GM10847 (cell line): Measurements from ENCODE around the gene MPHOSPH6.

Source experiments
- POLR2A ChIP-seq: IDR thresholded peaks from 2 replicates; pipeline ENCODE4 v1.6.1; 2011; ENCODE audit not compliant: insufficient read length; ENCODE audit errors: extremely low read depth

The MPHOSPH6 gene

GRCh38 chr16:82181461-82182185 is 11.6 kb upstream of the MPHOSPH6 start:
- TF ChIP-seq POLR2A, result no peak

GRCh38 chr16:82178352-82178751 is 8.3 kb upstream of the MPHOSPH6 start:
- TF ChIP-seq POLR2A, result no peak

GRCh38 chr16:82177555-82177954 is 7.5 kb upstream of the MPHOSPH6 start:
- no peak for TF ChIP-seq POLR2A

- no peak for TF ChIP-seq POLR2A
Measured at GRCh38 chr16:82176204-82176603, 6.2 kb upstream of the MPHOSPH6 start.

GRCh38 chr16:82175627-82176026 is 5.6 kb upstream of the MPHOSPH6 start:
- no peak for TF ChIP-seq POLR2A

- TF ChIP-seq POLR2A, result no peak
Measured at GRCh38 chr16:82167670-82168069, 2.4 kb downstream of the MPHOSPH6 start.

- no peak for TF ChIP-seq POLR2A
Measured at GRCh38 chr16:82160226-82160625, 9.8 kb downstream of the MPHOSPH6 start.

GRCh38 chr16:82157836-82158235 is 12.2 kb downstream of the MPHOSPH6 start:
- TF ChIP-seq POLR2A, result no peak

- no peak for TF ChIP-seq POLR2A
Measured at GRCh38 chr16:82157534-82157812, 12.6 kb downstream of the MPHOSPH6 start.

- TF ChIP-seq POLR2A, result no peak
Measured at GRCh38 chr16:82156761-82157533, 13.1 kb downstream of the MPHOSPH6 start.

- no peak for TF ChIP-seq POLR2A
Measured at GRCh38 chr16:82152641-82153112, 17.3 kb downstream of the MPHOSPH6 start.

- no peak for TF ChIP-seq POLR2A
Measured at GRCh38 chr16:82152196-82152595, 17.8 kb downstream of the MPHOSPH6 start.

GRCh38 chr16:82150549-82150948 is 19.5 kb downstream of the MPHOSPH6 start:
- no peak for TF ChIP-seq POLR2A

GRCh38 chr16:82149536-82149935 is 20.5 kb downstream of the MPHOSPH6 start:
- no peak for TF ChIP-seq POLR2A

GRCh38 chr16:82147546-82147945 is 22.5 kb downstream of the MPHOSPH6 start:
- TF ChIP-seq POLR2A, result no peak

- TF ChIP-seq POLR2A, result no peak
Measured at GRCh38 chr16:82146957-82147356, 23.1 kb downstream of the MPHOSPH6 start.
